H9 (cell line): ENCODE data around the gene STAP2. TPM values are rescaled to one million over a fixed set of nuclear protein-coding genes. Genes with fewer than 3 reads are reported as not detected.

Experiments used
- DNase-seq: peaks from one replicate; pipeline ENCODE4 v3.0.0-alpha.2; 2017
- H2AFZ ChIP-seq: one replicate; pipeline ENCODE4 v1.6.1; 2013; ENCODE audit warnings: mild to moderate bottlenecking, low read length, control low read depth, moderate library complexity
- H2AK5ac ChIP-seq: 2 replicates; pipeline ENCODE4 v1.6.1; 2013; ENCODE audit warnings: low read length, control low read depth, mixed read lengths; ENCODE audit not compliant: insufficient read length
- H2BK120ac ChIP-seq: one replicate; pipeline ENCODE4 v1.6.1; 2013; ENCODE audit warnings: low read depth, mild to moderate bottlenecking, low read length, control low read depth, inconsistent platforms; ENCODE audit not compliant: poor library complexity, severe bottlenecking
- H2BK12ac ChIP-seq: 2 replicates; pipeline ENCODE4 v1.6.1; 2013; ENCODE audit warnings: low read length, control low read depth, mixed read lengths, low read depth; ENCODE audit not compliant: insufficient read length
- H2BK15ac ChIP-seq: 2 replicates; pipeline ENCODE4 v1.6.1; 2013; ENCODE audit warnings: low read depth, low read length, control low read depth
- H2BK20ac ChIP-seq: one replicate; pipeline ENCODE4 v1.6.1; 2013; ENCODE audit warnings: low read depth, mild to moderate bottlenecking, low read length, control low read depth, inconsistent platforms; ENCODE audit not compliant: poor library complexity, severe bottlenecking
- H2BK5ac ChIP-seq: 2 replicates; pipeline ENCODE4 v1.6.1; 2013; ENCODE audit warnings: low read length, control low read depth, mixed read lengths; ENCODE audit not compliant: insufficient read length
- H3K14ac ChIP-seq: 2 replicates; pipeline ENCODE4 v1.6.1; 2013; ENCODE audit warnings: low read length, control low read depth; ENCODE audit not compliant: insufficient read depth
- H3K18ac ChIP-seq: 2 replicates; pipeline ENCODE4 v1.6.1; 2013; ENCODE audit warnings: low read depth, mild to moderate bottlenecking, mixed read lengths, low read length, control low read depth; ENCODE audit not compliant: insufficient read length
- H3K23ac ChIP-seq: 2 replicates; pipeline ENCODE4 v1.6.1; 2013; ENCODE audit warnings: low read length, control low read depth, mixed read lengths, low read depth; ENCODE audit not compliant: insufficient read length
- H3K23me2 ChIP-seq: 2 replicates; pipeline ENCODE4 v1.6.1; 2013; ENCODE audit warnings: low read depth, mild to moderate bottlenecking, mixed read lengths, low read length, control low read depth; ENCODE audit not compliant: insufficient read length, poor library complexity, severe bottlenecking
- H3K27ac ChIP-seq: 2 replicates; pipeline ENCODE4 v1.5.1; 2013; ENCODE audit warnings: low read length, control low read depth, mixed read lengths, low read depth; ENCODE audit not compliant: insufficient read length
- H3K27me3 ChIP-seq: 2 replicates; pipeline ENCODE4 v1.6.1; 2013; ENCODE audit warnings: low read length, control low read depth, inconsistent platforms; ENCODE audit not compliant: insufficient read depth
- H3K4ac ChIP-seq: 2 replicates; pipeline ENCODE4 v1.6.1; 2013; ENCODE audit warnings: low read depth, mild to moderate bottlenecking, control low read depth, inconsistent platforms, low read length, moderate library complexity
- H3K4me1 ChIP-seq: 2 replicates; pipeline ENCODE4 v1.6.1; 2013; ENCODE audit warnings: low read length, control low read depth, inconsistent platforms; ENCODE audit not compliant: insufficient read depth
- H3K4me2 ChIP-seq: 2 replicates; pipeline ENCODE4 v1.6.1; 2013; ENCODE audit warnings: low read length, control low read depth, mixed read lengths; ENCODE audit not compliant: insufficient read length, insufficient read depth
- H3K56ac ChIP-seq: 2 replicates; pipeline ENCODE4 v1.6.1; 2013; ENCODE audit warnings: low read depth, mild to moderate bottlenecking, mixed read lengths, low read length, control low read depth; ENCODE audit not compliant: insufficient read length
- H3K79me1 ChIP-seq: 2 replicates; pipeline ENCODE4 v1.6.1; 2013; ENCODE audit warnings: low read depth, mild to moderate bottlenecking, moderate library complexity, low read length, control low read depth, inconsistent platforms; ENCODE audit not compliant: insufficient read depth, poor library complexity, severe bottlenecking
- H3K79me2 ChIP-seq: 2 replicates; pipeline ENCODE4 v1.6.1; 2013; ENCODE audit warnings: low read length, control low read depth, inconsistent platforms; ENCODE audit not compliant: insufficient read depth
- H3K9ac ChIP-seq: 2 replicates; pipeline ENCODE4 v1.6.1; 2013; ENCODE audit warnings: low read length, control low read depth, mixed read lengths; ENCODE audit not compliant: insufficient read length; ENCODE audit errors: extremely low read depth
- H3K9me3 ChIP-seq: one replicate; pipeline ENCODE4 v1.6.1; 2013; ENCODE audit warnings: low read depth, low read length, inconsistent platforms; ENCODE audit not compliant: control insufficient read depth
- H3T11ph ChIP-seq: one replicate; pipeline ENCODE4 v1.6.1; 2013; ENCODE audit warnings: mild to moderate bottlenecking, low read length, control low read depth, inconsistent platforms
- H4K20me1 ChIP-seq: one replicate; pipeline ENCODE4 v1.6.1; 2013; ENCODE audit not compliant: control insufficient read depth, insufficient read length, insufficient read depth
- H4K5ac ChIP-seq: 2 replicates; pipeline ENCODE4 v1.6.1; 2013; ENCODE audit warnings: low read depth, mild to moderate bottlenecking, mixed read lengths, low read length, control low read depth; ENCODE audit not compliant: insufficient read length
- H4K8ac ChIP-seq: replicated peaks from 2 replicates; pipeline ENCODE4 v1.6.1; 2013; ENCODE audit warnings: low read length, control low read depth, mixed read lengths, low read depth; ENCODE audit not compliant: insufficient read length
- H4K91ac ChIP-seq: 2 replicates; pipeline ENCODE4 v1.6.1; 2013; ENCODE audit warnings: low read depth, mild to moderate bottlenecking, moderate library complexity, mixed read lengths, low read length, control low read depth; ENCODE audit not compliant: insufficient read length
- H3K27ac Mint-ChIP-seq, 3 experiments: 2 replicates in 2 of 3; 3 replicates in 1 of 3; pipeline ENCODE4 v1.8.0; 2020 to 2021; ENCODE audit warnings: mixed read lengths in 3 of 3, mild to moderate bottlenecking in 1 of 3, moderate library complexity in 1 of 3
- H3K27me3 Mint-ChIP-seq: 2 replicates; pipeline ENCODE4 v1.8.0; 2021; ENCODE audit warnings: low read depth, mild to moderate bottlenecking, moderate library complexity, mixed read lengths
- H3K36me3 Mint-ChIP-seq, 3 experiments: 2 replicates in 2 of 3; 3 replicates in 1 of 3; pipeline ENCODE4 v1.8.0; 2020 to 2021; ENCODE audit warnings: low read depth in 3 of 3, mixed read lengths in 3 of 3; ENCODE audit not compliant: insufficient read depth in 1 of 3
- H3K4me1 Mint-ChIP-seq, 2 experiments: 2 replicates each; pipeline ENCODE4 v1.8.0; 2020; ENCODE audit warnings: mixed read lengths in 2 of 2
- H3K4me3 Mint-ChIP-seq, 2 experiments: 2 replicates in 1 of 2; 3 replicates in 1 of 2; pipeline ENCODE4 v1.8.0; 2020 to 2021; ENCODE audit warnings: mild to moderate bottlenecking in 2 of 2, mixed read lengths in 2 of 2, moderate library complexity in 1 of 2
- H3K9me3 Mint-ChIP-seq, 2 experiments: 2 replicates in 1 of 2; 3 replicates in 1 of 2; pipeline ENCODE4 v1.8.0; 2020; ENCODE audit warnings: mild to moderate bottlenecking in 2 of 2, mixed read lengths in 2 of 2, moderate library complexity in 1 of 2
- WGBS: extraction: QIAGEN DNeasy Blood & Tissue Kit; methylation state at CpG from one replicate; pipeline ENCODE4 v1.1.7; 2013; ENCODE audit warnings: missing lambda C conversion rate, low lambda C conversion rate, mixed read lengths; ENCODE audit not compliant: insufficient read length; ENCODE audit errors: extremely low coverage; 5-methylcytosine and 5-hydroxymethylcytosine counted together
- total RNA-seq: library from RNA; stranded (reverse); gene quantifications from 2 replicates; pipeline ENCODE4 v1.2.1, GENCODE V29; 2021
- TF ChIP-seq, protein P1 (sequence below): fragments of 200-600 bp; sonication (generic); conservative IDR thresholded peaks from 3 replicates; pipeline ENCODE4 v1.8.0; 2021; ENCODE audit warnings: antibody characterized with exemption, mild to moderate bottlenecking

STAP2 gene
- total RNA-seq, 1 experiment from 2014 or later: 20.2 TPM

DNA sequence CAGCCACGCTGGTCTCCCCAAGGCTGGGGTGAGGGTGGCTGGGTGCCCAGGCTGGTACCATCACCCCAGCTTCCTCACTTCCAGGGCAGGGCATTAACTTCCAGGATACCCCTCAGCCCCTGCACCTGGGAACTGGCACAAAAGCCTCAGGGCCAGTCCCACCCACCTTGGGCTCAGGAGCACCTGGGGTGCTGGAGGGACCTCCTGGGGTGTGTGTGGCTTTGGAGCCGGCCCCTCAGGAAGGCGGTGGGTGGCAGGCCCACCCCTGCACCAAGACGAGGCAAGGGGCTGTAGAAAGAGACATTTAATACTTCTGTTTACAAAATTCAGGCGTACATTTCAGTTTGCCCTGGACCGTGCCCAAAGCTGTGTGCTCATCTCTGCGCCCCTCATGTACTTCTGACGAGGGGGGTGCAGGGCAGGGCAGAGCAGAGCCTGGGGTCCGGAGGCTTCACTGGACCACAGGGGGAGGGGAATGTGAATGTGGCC lies 21.5 kb upstream of the STAP2 start:
- Histone ChIP-seq H3K27ac (no peak overlapping the region), H3K14ac (no peak overlapping the region), H3K9ac (no peak overlapping the region), H3K4me2 (no peak overlapping the region), H2BK15ac (no peak overlapping the region), H3K79me2 (no peaks in the 10 kb centered on the region), H3K18ac (no peak overlapping the region), H4K20me1 (no peaks in the 10 kb centered on the region), H3K56ac (no peak overlapping the region), H2AK5ac (no peak overlapping the region), H4K5ac (no peak overlapping the region), H3K23me2 (no peaks in the 10 kb centered on the region), H3K27me3 (no peaks in the 10 kb centered on the region), H2BK12ac (no peak overlapping the region), H4K91ac (no peak overlapping the region), H3K79me1 (no peaks in the 10 kb centered on the region), H2BK120ac (no peak overlapping the region), H4K8ac (no peak overlapping the region), H3K4ac (no peak overlapping the region), H3K23ac (no peak overlapping the region), H3K9me3 (no peaks in the 10 kb centered on the region), H3K4me1 (no peaks in the 10 kb centered on the region; the same call in 1 of the 2 replicates), H3T11ph (no peak overlapping the region), H2BK20ac (no peak overlapping the region), H2BK5ac (no peak overlapping the region), H2AFZ (no peak overlapping the region)
- peaks cover 7 to 9% of the 10 kb centered on the region in 2 experiments; a peak in 3 of 4 replicates for H3K4me1 Mint-ChIP-seq
- peak overlapping the region in 1 of 3 experiments; percentile 85; a peak in 2 of 7 replicates for H3K27ac Mint-ChIP-seq
- DNase-seq: no peak
- TF ChIP-seq, protein P1, sequence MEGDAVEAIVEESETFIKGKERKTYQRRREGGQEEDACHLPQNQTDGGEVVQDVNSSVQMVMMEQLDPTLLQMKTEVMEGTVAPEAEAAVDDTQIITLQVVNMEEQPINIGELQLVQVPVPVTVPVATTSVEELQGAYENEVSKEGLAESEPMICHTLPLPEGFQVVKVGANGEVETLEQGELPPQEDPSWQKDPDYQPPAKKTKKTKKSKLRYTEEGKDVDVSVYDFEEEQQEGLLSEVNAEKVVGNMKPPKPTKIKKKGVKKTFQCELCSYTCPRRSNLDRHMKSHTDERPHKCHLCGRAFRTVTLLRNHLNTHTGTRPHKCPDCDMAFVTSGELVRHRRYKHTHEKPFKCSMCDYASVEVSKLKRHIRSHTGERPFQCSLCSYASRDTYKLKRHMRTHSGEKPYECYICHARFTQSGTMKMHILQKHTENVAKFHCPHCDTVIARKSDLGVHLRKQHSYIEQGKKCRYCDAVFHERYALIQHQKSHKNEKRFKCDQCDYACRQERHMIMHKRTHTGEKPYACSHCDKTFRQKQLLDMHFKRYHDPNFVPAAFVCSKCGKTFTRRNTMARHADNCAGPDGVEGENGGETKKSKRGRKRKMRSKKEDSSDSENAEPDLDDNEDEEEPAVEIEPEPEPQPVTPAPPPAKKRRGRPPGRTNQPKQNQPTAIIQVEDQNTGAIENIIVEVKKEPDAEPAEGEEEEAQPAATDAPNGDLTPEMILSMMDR: no peak
- no peak overlapping the region; a peak in 1 of 5 replicates for H3K4me3 Mint-ChIP-seq
- H3K36me3 Mint-ChIP-seq: peaks cover 1 to 36% (median 14%) of the 10 kb centered on the region in 3 experiments; a peak in 5 of 7 replicates
- H3K27me3 Mint-ChIP-seq: peaks cover 4% of the 10 kb centered on the region
- H3K9me3 Mint-ChIP-seq: no peaks in the 10 kb centered on the region; a peak in 1 of 5 replicates
- WGBS: no CpG with 5 or more reads among the region's 9 CpGs
